NCI-H1105 (cell line): ENCODE measurements around the gene GPR15.

Experiments used
- DNase-seq: peaks from one replicate; lab custom pipeline; 2025; lab: John Stamatoyannopoulos, UW

GPR15 gene

DNA sequence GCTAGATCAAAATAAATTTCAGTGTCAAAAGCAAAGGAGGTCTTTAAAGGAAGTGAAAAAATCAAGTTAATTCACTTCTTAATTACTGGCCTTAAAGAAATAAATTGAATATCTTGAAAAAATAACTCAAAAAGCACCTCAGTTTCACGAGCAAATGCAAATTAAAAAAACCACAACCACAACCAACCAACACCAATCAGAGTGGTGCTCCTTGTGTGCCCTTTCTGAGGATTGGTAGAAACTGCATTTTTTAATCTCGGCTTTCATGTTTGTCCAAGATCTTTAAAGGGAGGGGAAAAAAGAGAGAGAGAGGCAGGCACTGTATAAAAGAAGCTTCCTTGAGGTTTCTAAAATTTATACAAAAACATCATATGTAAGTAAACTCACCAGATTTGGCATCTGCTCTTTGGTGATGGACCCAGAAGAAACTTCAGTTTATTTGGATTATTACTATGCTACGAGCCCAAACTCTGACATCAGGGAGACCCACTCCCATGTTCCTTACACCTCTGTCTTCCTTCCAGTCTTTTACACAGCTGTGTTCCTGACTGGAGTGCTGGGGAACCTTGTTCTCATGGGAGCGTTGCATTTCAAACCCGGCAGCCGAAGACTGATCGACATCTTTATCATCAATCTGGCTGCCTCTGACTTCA, at the start of gene GPR15:
TSS of gene GPR15 (plus strand) at position 357 of the 653 bp plus-strand sequence. CDS start at position 413, 56 bp downstream.
- DNase-seq = no peak

GRCh38 chr3:98482717-98483482, 48.9 kb upstream of the GPR15 start:
- no peak for DNase-seq

DNA sequence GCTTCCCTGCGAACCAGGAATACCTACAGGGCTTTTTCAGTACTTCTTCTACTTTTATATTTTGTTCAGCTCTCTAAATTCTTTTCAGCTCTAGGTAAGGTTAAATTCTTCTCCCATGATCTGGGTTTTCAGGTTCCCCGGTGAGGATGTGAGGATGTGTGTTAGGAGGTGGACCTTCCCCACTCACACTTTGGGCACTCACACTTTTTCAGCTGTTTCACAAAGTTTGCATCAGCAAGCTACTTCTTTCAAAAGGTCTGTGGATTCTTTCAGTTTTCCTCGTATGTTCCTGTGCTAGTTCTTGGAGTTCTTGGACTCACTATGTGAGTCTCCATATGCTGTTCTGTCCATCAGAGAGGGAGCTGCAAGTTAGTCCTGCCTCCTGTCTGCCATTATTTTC, 48.2 kb upstream of the GPR15 start:
- no peak for DNase-seq

GRCh38 chr3:98497381-98497780, 34.4 kb upstream of the GPR15 start, which contains the start of gene OR5K2:
Gene OR5K2 (plus strand): TSS chr3:98497681. CDS start chr3:98497681, 0 bp downstream.
- DNase-seq = no peak

GRCh38 chr3:98500019-98500418, 31.8 kb upstream of the GPR15 start:
- DNase-seq = no peak

DNA sequence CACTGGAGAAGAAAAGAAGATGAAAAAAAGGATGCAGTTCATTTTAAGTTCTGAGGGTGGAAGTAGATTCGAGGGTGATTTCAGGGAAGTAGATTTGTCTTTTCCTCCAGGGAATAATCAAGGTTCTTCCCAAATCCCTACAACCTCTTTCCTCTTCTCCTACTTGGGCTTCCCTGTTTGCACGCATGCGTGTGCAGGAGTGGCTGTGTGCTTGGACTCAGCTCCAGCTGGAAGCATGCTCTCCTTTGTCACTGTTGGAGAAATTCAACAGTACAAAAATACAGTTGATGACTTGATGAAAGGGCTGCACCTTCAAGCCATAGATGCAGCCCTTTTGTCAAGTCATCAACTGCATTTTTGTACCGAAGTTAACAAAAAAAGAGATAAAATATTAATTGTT, 30.5 kb upstream of the GPR15 start:
- no peak for DNase-seq

DNA sequence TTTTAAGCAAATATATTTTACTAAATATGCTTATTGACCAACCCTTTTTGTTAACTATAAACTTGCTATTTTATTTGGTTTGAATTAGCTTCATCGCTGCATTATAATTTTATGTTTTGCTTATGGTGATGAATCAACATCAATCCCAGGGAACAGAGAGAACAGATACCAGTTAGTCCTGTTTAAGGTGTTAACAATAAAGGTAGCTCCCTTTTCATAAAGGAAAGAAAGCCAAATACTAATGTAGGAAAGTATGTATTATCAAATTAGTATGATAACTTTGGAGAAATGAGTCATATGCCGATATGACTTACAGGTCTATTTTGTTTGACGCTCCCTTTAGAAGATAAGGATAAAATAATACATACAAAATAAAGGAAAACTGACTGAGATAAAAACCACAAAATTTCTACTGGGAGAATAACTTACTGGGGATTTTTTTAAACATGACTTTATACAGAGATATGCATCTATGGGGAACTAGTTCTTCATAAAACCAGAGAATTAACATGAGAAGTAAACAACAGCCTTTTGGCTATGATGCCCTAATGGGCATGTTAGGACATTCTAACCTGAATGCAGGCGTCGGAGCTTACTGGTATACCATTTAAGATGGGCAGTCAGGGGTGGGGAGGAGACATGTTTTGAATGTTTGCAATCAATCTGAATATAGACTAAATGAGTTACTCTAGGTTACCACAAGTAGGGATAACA, 29.8 kb upstream of the GPR15 start:
- no peak for DNase-seq

DNA sequence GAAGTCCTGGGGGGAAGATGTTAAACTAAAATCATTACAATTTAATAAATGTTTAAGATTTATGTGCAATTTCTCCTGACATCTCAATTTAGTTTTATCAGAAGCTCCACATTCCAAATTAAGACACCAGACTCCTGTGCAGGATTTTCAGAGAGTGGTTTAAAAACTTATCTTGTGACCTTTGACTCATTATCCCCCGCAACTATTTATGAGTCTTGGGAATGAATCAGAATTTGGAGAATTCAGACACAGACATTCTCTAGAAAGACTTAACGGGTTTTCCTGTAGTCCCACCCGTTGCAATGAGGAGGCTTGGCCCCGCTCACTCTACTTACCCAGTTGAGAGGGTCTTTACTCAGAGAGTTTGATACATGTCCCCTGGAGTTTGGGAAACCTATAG, 27.2 kb upstream of the GPR15 start:
- no peak for DNase-seq

DNA sequence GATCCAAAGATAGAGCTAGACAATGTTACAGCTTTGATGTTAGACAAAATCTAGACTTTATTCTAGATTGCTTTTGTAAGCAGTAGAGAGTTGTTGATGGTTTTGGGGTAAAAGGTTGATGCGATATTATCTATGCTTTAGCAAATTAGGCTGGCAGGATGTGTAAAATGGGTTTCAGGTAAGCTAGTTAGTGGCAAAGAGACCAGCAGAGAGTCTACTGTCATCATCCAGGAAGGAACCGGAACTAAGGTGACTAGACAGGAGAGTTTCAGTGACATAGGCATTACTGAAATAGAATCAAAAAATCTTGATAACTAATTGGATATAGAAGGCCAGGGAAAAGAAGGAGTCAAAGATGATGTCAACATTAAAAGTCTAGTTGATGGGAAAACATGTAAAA, 23.2 kb upstream of the GPR15 start:
- DNase-seq = no peak

DNA sequence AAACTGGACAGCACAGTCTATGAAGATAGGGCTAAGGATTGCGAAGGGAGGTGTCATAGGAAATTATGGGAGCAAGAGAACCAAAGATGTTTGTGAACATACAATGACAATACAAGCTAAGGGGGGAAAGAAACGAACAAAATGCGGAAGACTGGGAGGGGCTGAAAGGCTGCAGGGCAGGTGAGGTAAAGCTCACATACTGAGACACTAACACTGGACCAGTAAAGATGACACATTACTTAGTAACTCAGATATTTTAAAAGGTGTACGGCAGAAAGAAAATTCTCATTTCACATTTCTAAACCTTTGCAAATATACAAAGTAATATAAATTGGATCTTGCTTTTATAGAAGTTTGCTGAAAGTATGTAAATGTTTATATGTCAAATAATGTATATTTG, 19.2 kb upstream of the GPR15 start:
- DNase-seq = no peak

DNA sequence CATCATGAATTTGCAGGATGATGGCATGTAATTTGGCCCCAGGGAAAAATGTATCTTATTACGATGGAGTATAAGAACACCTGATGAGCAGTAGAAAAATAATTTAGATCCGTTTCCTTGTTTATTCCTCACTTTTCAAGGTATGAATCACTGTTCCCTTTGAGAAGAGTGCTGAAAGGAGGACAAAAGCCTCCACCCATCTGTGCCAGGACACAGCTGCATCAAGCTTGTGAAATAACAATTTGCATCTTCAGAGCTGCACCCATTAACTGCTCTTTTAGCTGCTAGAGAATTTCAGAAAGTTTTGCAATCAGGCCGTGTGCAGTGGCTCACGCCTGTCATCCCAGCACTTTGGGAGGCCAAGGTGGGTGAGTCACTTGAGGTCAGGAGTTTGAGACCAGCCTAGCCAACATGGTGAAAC, 18.7 kb upstream of the GPR15 start:
- DNase-seq = no peak

DNA sequence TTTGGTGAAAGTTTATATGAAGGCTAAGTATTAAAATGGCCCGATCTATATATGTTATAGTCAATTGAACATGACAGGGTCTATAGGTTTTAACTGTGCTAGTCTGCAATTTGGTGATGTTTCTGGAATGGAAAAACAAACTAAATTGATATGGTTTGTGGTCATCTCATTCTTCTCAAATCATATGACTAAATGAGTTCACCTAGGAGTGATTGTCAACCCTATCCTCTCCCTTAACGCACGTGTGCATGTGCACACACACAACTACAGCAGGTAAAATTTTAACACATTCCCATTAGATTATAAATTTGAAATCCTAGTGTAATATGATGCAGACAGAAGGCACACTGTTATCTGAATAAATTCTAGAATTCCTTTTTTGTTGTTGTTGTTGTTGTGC, 18.0 kb upstream of the GPR15 start:
- DNase-seq = no peak

GRCh38 chr3:98514948-98515347, 16.8 kb upstream of the GPR15 start:
- no peak for DNase-seq

DNA sequence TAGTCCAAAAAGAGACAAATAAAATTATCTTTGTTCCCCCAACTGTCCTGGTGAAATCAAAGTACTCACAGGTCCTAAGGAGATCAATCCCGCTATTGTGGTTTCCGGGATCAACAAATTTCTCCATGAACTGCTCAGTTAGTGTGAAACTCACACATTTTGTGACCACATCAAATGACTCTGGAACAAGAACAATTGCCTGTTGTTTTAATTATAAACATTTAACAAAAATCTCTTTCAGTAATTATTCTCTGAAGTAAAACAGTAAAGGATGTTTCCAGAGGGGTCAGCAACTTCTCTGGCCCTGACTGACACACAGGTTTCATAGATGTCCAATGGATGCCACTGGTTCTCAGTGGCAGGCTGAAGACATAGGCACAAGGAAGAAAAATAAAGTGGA, 13.0 kb upstream of the GPR15 start:
- DNase-seq = no peak

DNA sequence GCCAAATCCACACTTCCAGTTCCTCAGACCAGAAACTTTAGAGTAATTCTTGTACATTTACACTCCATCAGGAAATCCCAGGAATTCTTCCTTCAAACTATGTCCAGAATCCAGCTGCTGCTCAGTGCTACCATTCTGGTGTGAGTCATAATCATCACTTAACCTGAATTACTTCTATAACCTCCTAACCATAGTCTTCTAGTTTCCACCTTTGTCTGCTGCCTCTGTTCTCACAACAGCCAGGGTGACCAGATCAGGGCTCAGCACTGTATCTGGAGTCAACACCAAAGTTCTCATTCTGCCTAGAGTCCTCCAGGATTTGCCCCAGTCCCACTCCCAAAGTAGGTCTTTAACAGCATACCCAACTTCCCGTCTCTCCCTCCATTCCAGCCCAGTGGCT, 12.4 kb upstream of the GPR15 start:
- DNase-seq = no peak

GRCh38 chr3:98521897-98522543, 9.8 kb upstream of the GPR15 start:
- DNase-seq = no peak

- DNase-seq = peak; percentile 94
Measured at GRCh38 chr3:98522544-98523281, 9.1 kb upstream of the GPR15 start, which contains the start of gene CLDND1. Gene CLDND1 (minus strand): TSS chr3:98522902. CDS start chr3:98521424, 1,478 bp downstream.

DNA sequence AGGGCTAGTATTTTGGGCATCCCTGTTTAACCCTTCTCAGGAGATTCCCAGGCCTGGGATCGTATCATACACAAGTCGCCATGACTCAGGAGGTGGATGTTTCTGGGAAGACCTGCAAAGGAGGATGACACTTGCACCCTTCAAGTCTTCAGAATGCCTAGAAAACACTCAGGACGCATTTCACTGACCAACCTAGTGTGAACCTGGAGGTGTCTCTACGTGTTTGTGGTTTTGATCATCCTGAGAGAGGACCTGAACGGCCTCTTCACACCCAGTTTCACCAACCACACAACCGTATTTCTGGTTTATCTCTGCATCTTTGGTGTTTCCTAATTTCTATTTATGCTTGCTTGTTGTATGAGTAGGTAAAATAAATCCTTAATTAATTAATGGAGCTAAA, 6.3 kb upstream of the GPR15 start:
- no peak for DNase-seq

DNA sequence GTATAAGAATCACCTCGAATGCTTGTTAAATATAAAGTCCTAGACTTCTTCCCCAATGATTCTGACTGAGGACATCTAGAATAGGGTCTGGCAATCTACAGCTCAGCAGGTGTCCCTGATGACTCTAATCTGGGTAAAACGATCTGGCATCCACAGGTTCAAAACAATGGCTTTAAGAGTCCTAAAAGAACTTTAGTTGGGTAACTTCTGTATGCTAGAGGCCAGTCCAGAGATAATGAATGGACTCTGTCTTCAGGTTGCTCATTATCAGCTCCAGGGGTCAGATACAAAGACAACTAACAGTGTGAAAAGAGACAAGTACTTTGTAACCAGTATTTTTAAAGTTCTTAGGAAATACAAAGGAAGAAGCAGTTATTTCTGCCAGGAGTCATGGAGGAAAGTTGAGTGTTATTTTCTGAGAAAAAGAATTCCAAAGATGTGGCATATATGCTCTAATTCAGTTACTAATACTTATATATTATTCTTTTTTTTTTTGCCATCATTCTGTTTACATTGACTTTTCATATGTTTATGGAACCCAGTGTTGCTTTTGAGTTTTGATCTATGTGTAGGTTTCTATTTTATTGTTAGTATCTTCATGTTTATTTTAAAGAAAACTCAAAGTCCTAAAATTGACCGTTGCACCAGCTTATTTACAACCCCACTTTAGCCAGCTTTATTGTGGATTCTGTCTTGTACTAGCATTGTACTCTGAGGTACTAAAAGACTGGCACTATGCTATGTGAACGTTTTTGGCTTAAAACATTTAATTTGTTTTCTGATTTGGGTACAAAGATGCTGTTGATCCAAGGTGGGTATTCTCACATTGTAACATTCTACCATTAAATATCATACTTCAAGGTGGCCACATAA, 3.1 kb upstream of the GPR15 start:
- DNase-seq = no peak

- no peak for DNase-seq
Measured at GRCh38 chr3:98529856-98530459, 1.8 kb upstream of the GPR15 start.
